ENCODE data around the gene ASIC5.

ASIC5 gene

GRCh38 chr4:155866177-155866576 is at the start of gene ASIC5:
Gene ASIC5 (minus strand): TSS chr4:155866277. CDS start chr4:155866226, 51 bp downstream.
- DNase-seq, result no peak

- no peak for DNase-seq
Measured at GRCh38 chr4:155914782-155915181, 48.7 kb upstream of the ASIC5 start.

- peak; percentile 77 for DNase-seq
Measured at GRCh38 chr4:155911905-155912304, 45.8 kb upstream of the ASIC5 start.

- DNase-seq, result no peak
Measured at GRCh38 chr4:155909615-155910226, 43.6 kb upstream of the ASIC5 start.

GRCh38 chr4:155908187-155909139 is 42.4 kb upstream of the ASIC5 start:
- DNase-seq, result no peak

- no peak for DNase-seq
Measured at GRCh38 chr4:155907556-155907955, 41.5 kb upstream of the ASIC5 start.

GRCh38 chr4:155906554-155907247 is 40.6 kb upstream of the ASIC5 start:
- DNase-seq, result peak; percentile 67

- DNase-seq, result peak; percentile 30
Measured at GRCh38 chr4:155904331-155904730, 38.3 kb upstream of the ASIC5 start.

GRCh38 chr4:155903453-155903852 is 37.4 kb upstream of the ASIC5 start, which contains the start of gene TDO2:
Gene TDO2 (plus strand): TSS chr4:155903696. CDS start chr4:155903759, 63 bp downstream.
- DNase-seq, result no peak

GRCh38 chr4:155901013-155901412 is 34.9 kb upstream of the ASIC5 start:
- DNase-seq, result no peak

- peak; percentile 89 for DNase-seq
Measured at GRCh38 chr4:155900381-155900780, 34.3 kb upstream of the ASIC5 start.

GRCh38 chr4:155899891-155900290 is 33.8 kb upstream of the ASIC5 start:
- no peak for DNase-seq

- DNase-seq, result peak; percentile 16
Measured at GRCh38 chr4:155898371-155898770, 32.3 kb upstream of the ASIC5 start.

GRCh38 chr4:155891058-155891457 is 25.0 kb upstream of the ASIC5 start:
- peak; percentile 32 for DNase-seq

GRCh38 chr4:155889946-155890345 is 23.9 kb upstream of the ASIC5 start:
- DNase-seq, result no peak

- peak; percentile 88 for DNase-seq
Measured at GRCh38 chr4:155889031-155889793, 23.1 kb upstream of the ASIC5 start.

- DNase-seq, result peak; percentile 35
Measured at GRCh38 chr4:155887847-155888570, 21.9 kb upstream of the ASIC5 start.

GRCh38 chr4:155887045-155887444 is 21.0 kb upstream of the ASIC5 start:
- no peak for DNase-seq

- no peak for DNase-seq
Measured at GRCh38 chr4:155885666-155886065, 19.6 kb upstream of the ASIC5 start.

GRCh38 chr4:155883895-155884294 is 17.8 kb upstream of the ASIC5 start:
- no peak for DNase-seq

- no peak for DNase-seq
Measured at GRCh38 chr4:155881555-155881954, 15.5 kb upstream of the ASIC5 start.

GRCh38 chr4:155879767-155880166 is 13.7 kb upstream of the ASIC5 start:
- no peak for DNase-seq
